22Rv1 (cell line): Measurements from ENCODE around the gene LRR1.

ENCODE experiments used
- ZFX ChIP-seq: fragments of 450-650 bp; IDR thresholded peaks from 2 replicates; pipeline ENCODE4 v1.6.1; 2017; ENCODE audit warnings: antibody characterized with exemption, borderline replicate concordance
- TF ChIP-seq, protein P1 (sequence below): fragments of 450-650 bp; IDR thresholded peaks from 2 replicates; pipeline ENCODE4 v1.5.1; 2017; ENCODE audit warnings: mild to moderate bottlenecking

- TF ChIP-seq, protein P1, sequence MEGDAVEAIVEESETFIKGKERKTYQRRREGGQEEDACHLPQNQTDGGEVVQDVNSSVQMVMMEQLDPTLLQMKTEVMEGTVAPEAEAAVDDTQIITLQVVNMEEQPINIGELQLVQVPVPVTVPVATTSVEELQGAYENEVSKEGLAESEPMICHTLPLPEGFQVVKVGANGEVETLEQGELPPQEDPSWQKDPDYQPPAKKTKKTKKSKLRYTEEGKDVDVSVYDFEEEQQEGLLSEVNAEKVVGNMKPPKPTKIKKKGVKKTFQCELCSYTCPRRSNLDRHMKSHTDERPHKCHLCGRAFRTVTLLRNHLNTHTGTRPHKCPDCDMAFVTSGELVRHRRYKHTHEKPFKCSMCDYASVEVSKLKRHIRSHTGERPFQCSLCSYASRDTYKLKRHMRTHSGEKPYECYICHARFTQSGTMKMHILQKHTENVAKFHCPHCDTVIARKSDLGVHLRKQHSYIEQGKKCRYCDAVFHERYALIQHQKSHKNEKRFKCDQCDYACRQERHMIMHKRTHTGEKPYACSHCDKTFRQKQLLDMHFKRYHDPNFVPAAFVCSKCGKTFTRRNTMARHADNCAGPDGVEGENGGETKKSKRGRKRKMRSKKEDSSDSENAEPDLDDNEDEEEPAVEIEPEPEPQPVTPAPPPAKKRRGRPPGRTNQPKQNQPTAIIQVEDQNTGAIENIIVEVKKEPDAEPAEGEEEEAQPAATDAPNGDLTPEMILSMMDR, result no peak
- TF ChIP-seq ZFX, result no peak
These were observed 12.7 kb upstream of the LRR1 start, which contains the start of gene RPS29 for GRCh38 chr14:49585803-49586672.
